Choroid plexus epithelial cell (primary cell): ENCODE measurements around the gene PRR18.

Experiments used
- DNase-seq: peaks from one replicate; pipeline ENCODE4 v3.0.0-alpha.2; 2010; ENCODE audit warnings: low read depth
- H3K4me3 ChIP-seq: 2 replicates; pipeline ENCODE4 v1.5.1; 2011; ENCODE audit warnings: low read depth, mild to moderate bottlenecking, control low read depth, low read length, moderate library complexity
- CTCF ChIP-seq: conservative IDR thresholded peaks from 2 replicates; pipeline ENCODE4 v1.5.1; 2011; ENCODE audit warnings: low read depth, mild to moderate bottlenecking, control low read depth, inconsistent platforms, low read length, moderate library complexity

PRR18 gene

GRCh38 chr6:166266336-166266735 lies 41.9 kb downstream of the PRR18 start:
- no peak for TF ChIP-seq CTCF
- DNase-seq, result no peak
- no peak overlapping the region for H3K4me3 ChIP-seq

- no peak for DNase-seq
- TF ChIP-seq CTCF, result no peak
- H3K4me3 ChIP-seq, result no peak overlapping the region
Measured at GRCh38 chr6:166262743-166263515, 45.3 kb downstream of the PRR18 start.

GRCh38 chr6:166259296-166259977 lies 48.8 kb downstream of the PRR18 start:
- no peak for DNase-seq
- no peak overlapping the region for H3K4me3 ChIP-seq
- TF ChIP-seq CTCF, result no peak

GRCh38 chr6:166258854-166259276 lies 49.3 kb downstream of the PRR18 start:
- DNase-seq, result no peak
- no peak overlapping the region for H3K4me3 ChIP-seq
- TF ChIP-seq CTCF, result no peak

- TF ChIP-seq CTCF, result no peak
- DNase-seq, result no peak
- H3K4me3 ChIP-seq, result no peak overlapping the region
Measured at GRCh38 chr6:166257911-166258318, 50.3 kb downstream of the PRR18 start.
